Measurements from ENCODE around the gene SNAI1. TPM values are rescaled to one million over a fixed set of nuclear protein-coding genes. Genes with fewer than 3 reads are reported as not detected.

Gene SNAI1
- total RNA-seq, 2 donors from 2014 or later, result 13.0 to 19.1 TPM

DNA sequence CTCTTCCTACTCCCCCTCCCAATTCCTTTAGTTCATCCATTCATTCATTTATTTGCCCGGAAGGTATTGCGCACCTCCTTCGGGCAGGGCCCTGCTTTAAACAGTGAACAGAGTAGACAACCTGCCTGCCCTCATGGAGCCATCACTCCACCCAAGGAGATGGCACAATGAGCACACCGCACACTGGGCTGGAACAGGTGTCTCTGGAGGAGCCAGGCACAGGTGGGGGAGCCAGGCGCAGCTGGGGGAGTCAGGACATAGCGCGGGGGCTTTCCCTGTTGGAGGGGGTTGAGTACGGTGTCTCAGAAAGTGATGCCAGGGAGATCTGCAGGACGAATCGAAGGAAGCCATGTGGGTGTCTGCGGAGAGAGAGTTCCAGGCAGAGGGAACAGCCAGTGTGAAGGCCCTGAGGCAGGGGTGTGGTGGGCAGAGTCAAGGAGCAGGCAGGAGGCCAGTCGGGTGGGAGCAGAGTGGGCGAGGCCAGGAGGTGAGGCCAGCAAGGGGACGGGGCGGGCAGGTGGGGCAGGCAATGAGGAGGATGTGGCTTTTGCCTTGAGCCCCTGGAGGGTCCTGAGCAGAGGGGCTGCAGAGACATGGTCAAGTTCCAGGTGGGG is 46.4 kb downstream of the SNAI1 start:
- H3K27ac ChIP-seq, result peak overlapping the region; percentile 62 to 71

DNA sequence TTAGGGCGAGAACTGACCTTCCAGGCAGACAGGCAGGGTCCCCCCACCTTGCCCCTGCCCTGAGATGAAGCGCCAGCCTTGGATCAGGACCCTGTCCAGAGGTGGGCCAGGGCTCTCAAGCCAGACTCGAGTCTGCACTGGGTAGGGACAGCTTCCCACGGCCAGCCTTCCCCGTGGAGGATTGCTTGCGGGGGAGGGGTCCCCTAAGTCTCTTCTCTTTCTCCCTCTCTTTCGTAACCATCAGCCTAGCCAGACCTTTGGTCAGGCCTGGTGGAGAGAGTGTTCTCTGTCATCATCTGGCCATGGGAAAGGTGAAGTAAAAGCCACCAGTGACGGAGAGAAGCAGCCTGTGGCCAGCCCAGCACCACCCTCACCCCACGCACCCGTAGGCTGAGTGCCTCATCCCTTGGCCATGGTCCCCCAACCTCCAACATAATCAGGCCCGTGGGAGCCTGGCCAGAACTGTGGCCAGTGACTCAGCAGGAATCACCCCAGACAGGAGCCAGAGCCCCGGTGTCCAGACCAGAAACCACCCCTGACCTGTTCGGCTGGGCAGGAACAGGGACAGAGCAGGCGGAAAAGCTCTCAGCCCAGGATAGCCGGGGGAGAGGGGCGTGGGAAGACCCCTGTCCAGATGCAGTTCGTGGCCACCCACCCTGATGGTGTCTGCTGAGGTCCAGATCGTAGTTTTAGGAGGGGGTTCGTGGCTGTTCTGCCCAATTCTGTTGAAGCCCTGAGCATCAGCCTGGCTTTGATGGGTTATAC is 47.1 kb downstream of the SNAI1 start:
- TF ChIP-seq, protein P1, sequence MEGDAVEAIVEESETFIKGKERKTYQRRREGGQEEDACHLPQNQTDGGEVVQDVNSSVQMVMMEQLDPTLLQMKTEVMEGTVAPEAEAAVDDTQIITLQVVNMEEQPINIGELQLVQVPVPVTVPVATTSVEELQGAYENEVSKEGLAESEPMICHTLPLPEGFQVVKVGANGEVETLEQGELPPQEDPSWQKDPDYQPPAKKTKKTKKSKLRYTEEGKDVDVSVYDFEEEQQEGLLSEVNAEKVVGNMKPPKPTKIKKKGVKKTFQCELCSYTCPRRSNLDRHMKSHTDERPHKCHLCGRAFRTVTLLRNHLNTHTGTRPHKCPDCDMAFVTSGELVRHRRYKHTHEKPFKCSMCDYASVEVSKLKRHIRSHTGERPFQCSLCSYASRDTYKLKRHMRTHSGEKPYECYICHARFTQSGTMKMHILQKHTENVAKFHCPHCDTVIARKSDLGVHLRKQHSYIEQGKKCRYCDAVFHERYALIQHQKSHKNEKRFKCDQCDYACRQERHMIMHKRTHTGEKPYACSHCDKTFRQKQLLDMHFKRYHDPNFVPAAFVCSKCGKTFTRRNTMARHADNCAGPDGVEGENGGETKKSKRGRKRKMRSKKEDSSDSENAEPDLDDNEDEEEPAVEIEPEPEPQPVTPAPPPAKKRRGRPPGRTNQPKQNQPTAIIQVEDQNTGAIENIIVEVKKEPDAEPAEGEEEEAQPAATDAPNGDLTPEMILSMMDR (IDR thresholded peaks at IDR 0.05), result no peak
- H3K27ac ChIP-seq, result peak overlapping the region; percentile 62 to 71
- H3K4me3 ChIP-seq, result no peak overlapping the region
- no peaks in the 10 kb centered on the region for H3K36me3 ChIP-seq
- H3K4me1 ChIP-seq (ENCODE audit: control insufficient read depth in 1 of 2, low read depth in 2 of 2), result peaks cover 47 to 87% of the 10 kb centered on the region in 2 donors
- no peaks in the 10 kb centered on the region for H3K27me3 ChIP-seq (replicated peaks; ENCODE audit: insufficient read depth)
- H3K9me3 ChIP-seq, result no peaks in the 10 kb centered on the region
- ATAC-seq (ENCODE audit: insufficient number of reproducible peaks, low FRiP score, low read depth) (no peak), DNase-seq (ENCODE audit: low spot score) (peak; percentile 65)

More for the DNA sequence above, 46.4 kb downstream of the SNAI1 start:
- H3K36me3 ChIP-seq, result no peaks in the 10 kb centered on the region
- ATAC-seq (ENCODE audit: insufficient number of reproducible peaks, low FRiP score, low read depth) (no peak), DNase-seq (ENCODE audit: low spot score) (no peak)
- peaks cover 40 to 80% of the 10 kb centered on the region in 2 donors for H3K4me1 ChIP-seq (ENCODE audit: control insufficient read depth in 1 of 2, low read depth in 2 of 2)
- TF ChIP-seq, protein P1 (IDR thresholded peaks at IDR 0.05), result no peak
- no peak overlapping the region for H3K4me3 ChIP-seq
- H3K9me3 ChIP-seq, result no peaks in the 10 kb centered on the region
- no peaks in the 10 kb centered on the region for H3K27me3 ChIP-seq (replicated peaks; ENCODE audit: insufficient read depth)

DNA sequence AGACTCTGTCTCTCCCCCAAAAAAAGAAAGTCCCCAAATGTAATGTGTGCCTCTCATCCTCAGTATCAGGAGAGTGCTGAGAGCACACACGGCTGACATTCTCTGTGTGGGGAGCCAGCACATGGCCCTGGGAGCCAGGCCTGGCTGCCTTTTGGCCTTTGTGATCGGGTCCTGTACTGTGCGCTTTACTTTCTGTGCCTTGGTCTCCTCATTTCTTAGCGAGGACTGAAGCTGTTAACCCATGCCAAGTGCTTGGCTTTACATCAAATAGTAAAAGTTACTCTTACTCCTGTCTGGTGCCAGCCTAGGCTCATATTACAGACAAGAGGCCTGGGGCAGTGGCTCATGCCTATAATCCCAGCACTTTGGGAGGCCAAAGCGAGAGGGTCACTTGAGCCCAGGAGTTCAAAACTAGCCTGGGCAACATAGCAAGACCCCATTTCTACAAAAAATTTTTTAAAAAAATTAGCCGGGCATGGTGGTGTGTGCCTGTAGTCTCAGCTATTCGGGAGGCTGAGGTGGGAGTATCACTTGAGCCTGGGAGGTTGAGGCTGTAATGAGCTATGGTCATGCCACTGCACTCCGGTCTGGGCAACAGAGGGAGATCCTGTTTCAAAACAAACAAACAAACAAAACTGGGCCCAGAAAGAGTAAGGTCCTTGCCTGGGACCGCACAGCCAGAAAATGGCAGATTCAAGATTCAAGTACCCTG is 50.3 kb downstream of the SNAI1 start:
- no peaks in the 10 kb centered on the region for H3K27me3 ChIP-seq (replicated peaks; ENCODE audit: insufficient read depth)
- peak overlapping the region; percentile 84 to 93 for H3K27ac ChIP-seq
- H3K4me1 ChIP-seq (ENCODE audit: control insufficient read depth in 1 of 2, low read depth in 2 of 2), result peaks cover 45 to 72% of the 10 kb centered on the region in 2 donors
- TF ChIP-seq, protein P1 (IDR thresholded peaks at IDR 0.05), result no peak
- no peak overlapping the region for H3K4me3 ChIP-seq
- DNase-seq (ENCODE audit: low spot score), result no peak
- no peak for ATAC-seq (ENCODE audit: insufficient number of reproducible peaks, low FRiP score, low read depth)
- no peaks in the 10 kb centered on the region for H3K36me3 ChIP-seq
- no peaks in the 10 kb centered on the region for H3K9me3 ChIP-seq

- peak; percentile 59 for DNase-seq (ENCODE audit: low spot score)
- H3K27me3 ChIP-seq (replicated peaks; ENCODE audit: insufficient read depth), result no peaks in the 10 kb centered on the region
- no peaks in the 10 kb centered on the region for H3K36me3 ChIP-seq
- ATAC-seq (ENCODE audit: insufficient number of reproducible peaks, low FRiP score, low read depth), result peak; percentile 70
- H3K4me3 ChIP-seq, result peak overlapping the region; percentile 30
- TF ChIP-seq, protein P1 (IDR thresholded peaks at IDR 0.05), result no peak
- peaks cover 37 to 59% of the 10 kb centered on the region in 2 donors for H3K4me1 ChIP-seq (ENCODE audit: control insufficient read depth in 1 of 2, low read depth in 2 of 2)
- no peaks in the 10 kb centered on the region for H3K9me3 ChIP-seq
- peak overlapping the region; percentile 89 to 93 for H3K27ac ChIP-seq
Measured at GRCh38 chr20:50034567-50035180, 51.9 kb downstream of the SNAI1 start.

Measured in thoracic aorta (tissue), 2 donors.